GM21360 (cell line): ENCODE data around the gene CPLANE1.

Experiments used
- ATAC-seq: cut with Tn5 transposase; IDR thresholded peaks from one replicate; pipeline ENCODE4 v1.9.1; 2021; ENCODE audit warnings: mild to moderate bottlenecking, moderate library complexity; ENCODE audit not compliant: unreplicated experiment

CPLANE1 gene

GRCh38 chr5:37071901-37072581 is 177.1 kb downstream of the CPLANE1 start:
- ATAC-seq, result no peak

DNA sequence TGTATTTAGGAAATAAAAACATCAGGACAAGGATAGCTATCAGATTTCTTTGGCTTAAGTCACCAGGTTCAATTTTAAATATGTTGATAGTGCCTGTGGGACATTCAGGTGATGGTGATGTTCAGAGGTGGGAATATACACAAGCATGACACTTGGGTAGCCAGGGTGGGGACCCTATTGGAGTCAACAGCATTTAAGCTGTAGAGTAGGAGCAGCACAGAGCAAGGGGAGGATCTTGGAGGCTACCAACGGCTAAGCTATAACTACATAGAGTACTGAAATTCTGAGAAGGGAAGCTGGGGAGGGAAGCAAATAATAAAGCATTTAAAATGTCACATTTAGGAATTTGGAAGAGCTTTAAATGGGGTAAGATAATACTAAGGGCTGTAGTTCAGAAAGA is 177.7 kb downstream of the CPLANE1 start:
- ATAC-seq, result no peak

GRCh38 chr5:37064442-37064841 is 184.7 kb downstream of the CPLANE1 start:
- ATAC-seq, result no peak

- no peak for ATAC-seq
Observed at GRCh38 chr5:37063739-37064138, 185.4 kb downstream of the CPLANE1 start.

GRCh38 chr5:37060030-37060429 is 189.1 kb downstream of the CPLANE1 start:
- ATAC-seq, result no peak

DNA sequence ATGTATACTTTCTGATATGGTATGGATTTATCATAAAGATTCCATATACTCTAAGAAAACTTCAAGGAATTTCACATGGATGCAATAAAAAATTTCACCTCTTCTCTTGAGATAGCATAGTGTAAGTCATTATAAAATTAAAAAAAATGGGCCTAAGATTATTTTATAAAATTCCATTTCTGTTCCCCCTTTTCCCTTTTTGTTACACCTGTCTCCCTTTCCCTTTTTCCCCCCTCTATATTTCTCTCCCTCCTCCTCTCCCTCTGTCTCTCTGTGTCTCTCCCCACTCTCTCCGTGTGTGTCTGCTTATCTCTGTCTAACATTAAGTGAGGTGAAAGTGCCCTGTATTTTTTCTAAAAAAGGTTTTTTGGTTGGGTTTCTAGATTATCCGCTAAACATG is 192.4 kb downstream of the CPLANE1 start:
- ATAC-seq, result no peak
